Smooth muscle cell (in vitro differentiated cells): ENCODE data around the gene IPPK. TPM values are rescaled to one million over a fixed set of nuclear protein-coding genes. Genes with fewer than 3 reads are reported as not detected.

ENCODE experiments used
- DNase-seq: peaks from one replicate; lab custom pipeline; 2025; ENCODE audit not compliant: unreplicated experiment; lab: John Stamatoyannopoulos, UW
- H2AFZ ChIP-seq: fragments of 200-600 bp; sonication (generic); 2 replicates; pipeline ENCODE4 v1.6.0; 2016; ENCODE audit warnings: antibody characterized with exemption, low read depth, mild to moderate bottlenecking
- H3F3A ChIP-seq: fragments of 200-600 bp; sonication (generic); 2 replicates; pipeline ENCODE4 v1.6.0; 2017; ENCODE audit warnings: antibody characterized with exemption, low read depth
- H3K27ac ChIP-seq: fragments of 200-600 bp; sonication (generic); 2 replicates; pipeline ENCODE4 v1.5.1; 2016; ENCODE audit warnings: low read depth, mild to moderate bottlenecking
- H3K27me3 ChIP-seq: fragments of 200-600 bp; sonication (generic); 2 replicates; pipeline ENCODE4 v1.6.1; 2016; ENCODE audit warnings: low read depth, mild to moderate bottlenecking
- H3K36me3 ChIP-seq: fragments of 200-600 bp; sonication (generic); 2 replicates; pipeline ENCODE4 v1.5.1; 2016; ENCODE audit warnings: low read depth
- H3K4me1 ChIP-seq: fragments of 200-600 bp; sonication (generic); 2 replicates; pipeline ENCODE4 v1.5.1; 2016; ENCODE audit warnings: low read depth
- H3K4me2 ChIP-seq: fragments of 200-600 bp; sonication (generic); 2 replicates; pipeline ENCODE4 v1.6.0; 2016; ENCODE audit warnings: mild to moderate bottlenecking
- H3K4me3 ChIP-seq: fragments of 200-600 bp; sonication (generic); 2 replicates; pipeline ENCODE4 v1.5.1; 2016; ENCODE audit warnings: mild to moderate bottlenecking
- H3K79me2 ChIP-seq: fragments of 200-600 bp; sonication (generic); 2 replicates; pipeline ENCODE4 v1.6.0; 2016; ENCODE audit warnings: low read depth, mild to moderate bottlenecking
- H3K9ac ChIP-seq: fragments of 200-600 bp; sonication (generic); 2 replicates; pipeline ENCODE4 v1.6.0; 2016; ENCODE audit warnings: low read depth
- H3K9me3 ChIP-seq: fragments of 200-600 bp; sonication (generic); replicated peaks from 2 replicates; pipeline ENCODE4 v1.5.1; 2016; ENCODE audit warnings: low read depth
- H4K20me1 ChIP-seq: fragments of 200-600 bp; sonication (generic); 2 replicates; pipeline ENCODE4 v1.6.0; 2016; ENCODE audit warnings: low read depth
- CTCF ChIP-seq: fragments of 200-600 bp; sonication (generic); IDR thresholded peaks from 2 replicates; pipeline ENCODE4 v1.5.1; 2017; ENCODE audit warnings: borderline replicate concordance, mild to moderate bottlenecking, antibody characterized with exemption; ENCODE audit not compliant: insufficient read depth, poor library complexity, severe bottlenecking
- WGBS: methylation state at CpG from one replicate; pipeline ENCODE4 v1.1.7; 2016; ENCODE audit warnings: low lambda C conversion rate; 5-methylcytosine and 5-hydroxymethylcytosine counted together
- polyA plus RNA-seq: library from polyadenylated mRNA; unstranded; fragments of >200 nt; fragmentation: Nextera tagmentation; extraction: Ambion mirVana; gene quantifications from 2 replicates; pipeline ENCODE4 v1.2.1, GENCODE V29; 2016
- total RNA-seq: library from RNA; depleted of rRNA; stranded (reverse); fragments of >200 nt; gene quantifications from 2 replicates; pipeline ENCODE4 v1.2.3, GENCODE V29; 2014

The IPPK gene
- total and polyA plus RNA-seq, 2 experiments from 2014 or later, result 9.4 to 22.1 TPM

GRCh38 chr9:92659601-92660000 lies 10.3 kb downstream of the IPPK start:
- Histone ChIP-seq H3K4me2 (no peak overlapping the region), H3K27me3 (no peaks in the 10 kb centered on the region), H4K20me1 (peaks cover 79% of the 10 kb centered on the region), H2AFZ (no peak overlapping the region), H3K9ac (no peak overlapping the region), H3K4me1 (peaks cover 11% of the 10 kb centered on the region), H3K4me3 (no peak overlapping the region), H3K9me3 (no peaks in the 10 kb centered on the region), H3K27ac (no peak overlapping the region), H3F3A (no peaks in the 10 kb centered on the region), H3K79me2 (peaks cover 61% of the 10 kb centered on the region), H3K36me3 (no peaks in the 10 kb centered on the region)
- WGBS, result 68% methylated on average over 10 of the region's 10 CpGs
- DNase-seq, result no peak
- no peak for TF ChIP-seq CTCF

- 97% methylated on average over 4 of the region's 4 CpGs for WGBS
- Histone ChIP-seq H3K4me3 (no peak overlapping the region), H3K36me3 (no peaks in the 10 kb centered on the region), H3K4me2 (no peak overlapping the region), H3K27ac (no peak overlapping the region), H3K79me2 (peaks cover 51% of the 10 kb centered on the region), H3K9ac (no peak overlapping the region), H3K4me1 (peaks cover 11% of the 10 kb centered on the region), H4K20me1 (peaks cover 79% of the 10 kb centered on the region), H3F3A (no peaks in the 10 kb centered on the region), H2AFZ (no peak overlapping the region), H3K9me3 (no peaks in the 10 kb centered on the region), H3K27me3 (no peaks in the 10 kb centered on the region)
- no peak for DNase-seq
- no peak for TF ChIP-seq CTCF
Observed at GRCh38 chr9:92658611-92659010, 11.3 kb downstream of the IPPK start.

- Histone ChIP-seq H3K4me1 (peaks cover 11% of the 10 kb centered on the region), H3K36me3 (no peaks in the 10 kb centered on the region), H3K27me3 (no peaks in the 10 kb centered on the region), H3K9me3 (no peaks in the 10 kb centered on the region), H4K20me1 (peaks cover 79% of the 10 kb centered on the region), H2AFZ (no peak overlapping the region), H3F3A (no peaks in the 10 kb centered on the region), H3K9ac (no peak overlapping the region), H3K4me3 (no peak overlapping the region), H3K4me2 (no peak overlapping the region), H3K27ac (no peak overlapping the region), H3K79me2 (peaks cover 47% of the 10 kb centered on the region)
- no peak for TF ChIP-seq CTCF
- no peak for DNase-seq
- WGBS, result 95% methylated on average over 7 of the region's 7 CpGs
Observed at GRCh38 chr9:92658176-92658575, 11.8 kb downstream of the IPPK start.

- no peak overlapping the region for H3K27ac ChIP-seq
- peaks cover 72% of the 10 kb centered on the region for H4K20me1 ChIP-seq
- 98% methylated on average over 16 of the region's 17 CpGs for WGBS
- H3K9ac ChIP-seq, result no peak overlapping the region
- H3K79me2 ChIP-seq, result peaks cover 40% of the 10 kb centered on the region
- no peak overlapping the region for H3K4me3 ChIP-seq
- H3K27me3 ChIP-seq, result no peaks in the 10 kb centered on the region
- no peaks in the 10 kb centered on the region for H3K36me3 ChIP-seq
- TF ChIP-seq CTCF, result no peak
- no peak for DNase-seq
- no peaks in the 10 kb centered on the region for H3F3A ChIP-seq
- H3K4me2 ChIP-seq, result no peak overlapping the region
- peaks cover 11% of the 10 kb centered on the region for H3K4me1 ChIP-seq
- H3K9me3 ChIP-seq, result no peaks in the 10 kb centered on the region
- no peak overlapping the region for H2AFZ ChIP-seq
Observed at GRCh38 chr9:92657296-92658094, 12.4 kb downstream of the IPPK start.
